ENCODE data around the gene SLC9A9.

- TF ChIP-seq CTCF (IDR thresholded peaks at IDR 0.05; ENCODE audit: low read depth, low read length, missing input control) (no peak), REST (IDR thresholded peaks at IDR 0.05) (no peak), GABPA (IDR thresholded peaks at IDR 0.05 in 1 of 2, conservative IDR thresholded peaks at IDR 0.05 in 1 of 2) (no peak), RXRA (IDR thresholded peaks at IDR 0.05) (no peak), MAX (IDR thresholded peaks at IDR 0.05) (no peak), TAF1 (conservative IDR thresholded peaks at IDR 0.05) (no peak), ZBTB33 (IDR thresholded peaks at IDR 0.05) (no peak), ATF3 (IDR thresholded peaks at IDR 0.05) (no peak)
Measured at GRCh38 chr3:143585720-143586456, 262.4 kb downstream of the SLC9A9 start.
